Erythroblast (primary cell): ENCODE results near the gene RASGRP4.

Experiments used
- GATA1 ChIP-seq: IDR thresholded peaks from 2 replicates; pipeline ENCODE4 v1.6.1; 2011; ENCODE audit warnings: low read depth, mild to moderate bottlenecking, control low read depth, low read length, moderate library complexity
- POLR2A ChIP-seq: IDR thresholded peaks from 2 replicates; pipeline ENCODE4 v1.6.1; 2011; ENCODE audit warnings: mild to moderate bottlenecking, low read length

DNA sequence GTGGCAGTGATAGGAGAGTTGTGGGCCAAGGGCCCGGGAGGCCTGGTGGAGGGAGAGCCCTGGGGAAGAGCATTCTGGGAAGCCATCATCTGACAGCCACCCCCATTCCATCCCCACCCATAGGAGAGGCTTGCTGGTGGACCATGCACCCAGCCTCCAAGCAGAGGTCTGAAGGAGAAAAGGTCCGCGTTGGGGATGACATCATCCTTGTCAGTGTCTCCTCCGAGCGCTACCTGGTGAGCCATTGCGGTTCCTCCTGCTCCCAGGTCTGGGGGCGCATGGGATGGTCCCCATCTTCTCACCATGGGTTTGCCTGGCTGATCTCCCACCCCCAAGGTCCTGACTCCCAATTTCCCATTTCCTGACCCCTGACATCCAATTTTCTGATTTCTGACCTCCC lies 18.0 kb upstream of the RASGRP4 start:
- no peak for TF ChIP-seq POLR2A
- no peak for TF ChIP-seq GATA1
